HepG2 (cell line): Measurements from ENCODE around the gene FOXD3. TPM values are rescaled to one million over a fixed set of nuclear protein-coding genes. Genes with fewer than 3 reads are reported as not detected.

ENCODE experiments used
- ATAC-seq: fragments of 200-7000 bp; cut with Tn5 transposase; 3 replicates; pipeline ENCODE4 v1.9.1; 2020; ENCODE audit warnings: mild to moderate bottlenecking, moderate library complexity
- BruUV-seq: library from RNA; stranded (reverse); fragments of 400-500 nt; replicated peaks from 2 replicates; lab custom pipeline; 2021; lab: Mats Ljungman, UMichigan
- CTCF ChIA-PET: fragments of 300-600 bp; formaldehyde crosslinking; extraction: SDS; loops from one replicate; lab custom pipeline; 2021; ENCODE audit warnings: low total read pairs, inconsistent platforms, low intra/inter-chr PET ratio; lab: Yijun Ruan, JAX
- POLR2A ChIA-PET: fragments of 350-600 bp; sonication (Branson Sonifier 250); formaldehyde crosslinking; loops from one replicate; lab custom pipeline; 2020; ENCODE audit warnings: antibody characterized with exemption, inconsistent platforms; lab: Yijun Ruan, JAX
- DNase-seq: peaks from one replicate; pipeline ENCODE4 v3.0.0-alpha.2; 2015; ENCODE audit warnings: low spot score
- FAIRE-seq: peaks from 3 replicates; lab custom pipeline; 2011; peaks lifted over from hg19 to GRCh38; lab: Jason Lieb, UNC
- H2AFZ ChIP-seq: one replicate; pipeline ENCODE4 v1.6.1; 2011; ENCODE audit warnings: low read length, inconsistent platforms
- H3K27ac ChIP-seq: fragments of 300-600 bp; 3 replicates; pipeline ENCODE4 v1.8.0; 2011; ENCODE audit warnings: mixed run types, mild to moderate bottlenecking, mixed read lengths, low read length, inconsistent platforms; ENCODE audit not compliant: insufficient read depth; ENCODE audit errors: extremely low read length
- H3K27me3 ChIP-seq, 2 experiments: fragments of 200-600 bp in 1 of 2; 2 replicates in 1 of 2; 3 replicates in 1 of 2; pipeline versions ENCODE4 v1.6.0 to v1.8.0; 2011; ENCODE audit warnings: low read length in 2 of 2, mild to moderate bottlenecking in 2 of 2, moderate library complexity in 2 of 2, inconsistent platforms in 1 of 2; ENCODE audit not compliant: insufficient read depth in 2 of 2, control insufficient read depth in 1 of 2
- H3K36me3 ChIP-seq, 2 experiments: fragments of 200-600 bp in 1 of 2; replicated peaks in 1 of 2; 2 replicates in 1 of 2; 3 replicates in 1 of 2; pipeline versions ENCODE4 v1.5.1 to v1.8.0; 2011; ENCODE audit warnings: low read length in 2 of 2, inconsistent platforms in 1 of 2; ENCODE audit not compliant: insufficient read depth in 2 of 2, control insufficient read depth in 1 of 2
- H3K4me1 ChIP-seq: 2 replicates; pipeline ENCODE4 v1.5.1; 2012; ENCODE audit warnings: low read length, inconsistent platforms; ENCODE audit not compliant: insufficient read depth
- H3K4me2 ChIP-seq: 2 replicates; pipeline ENCODE4 v1.6.0; 2011; ENCODE audit warnings: low read depth, low read length, inconsistent platforms
- H3K4me3 ChIP-seq, 3 experiments: fragments of 200-600 bp in 1 of 3; sonication (generic), shearing (Covaris generic) in 1 of 3; replicated peaks in 1 of 3; 2 replicates each; pipeline ENCODE4 v1.5.1; 2011 to 2016; ENCODE audit warnings: low read length in 3 of 3, inconsistent platforms in 2 of 3, low read depth in 2 of 3, mild to moderate bottlenecking in 2 of 3, control low read depth in 1 of 3, mixed read lengths in 1 of 3; ENCODE audit not compliant: insufficient read depth in 1 of 3
- H3K79me2 ChIP-seq: one replicate; pipeline ENCODE4 v1.6.1; 2011; ENCODE audit warnings: low read length, inconsistent platforms; ENCODE audit not compliant: insufficient read depth
- H3K9ac ChIP-seq: 2 replicates; pipeline ENCODE4 v1.6.0; 2011; ENCODE audit warnings: mild to moderate bottlenecking, low read depth, low read length, inconsistent platforms; ENCODE audit not compliant: insufficient read depth
- H3K9me3 ChIP-seq: 2 replicates; pipeline ENCODE4 v1.5.1; 2012; ENCODE audit warnings: mild to moderate bottlenecking, low read length
- H4K20me1 ChIP-seq: 2 replicates; pipeline ENCODE4 v1.6.0; 2011; ENCODE audit warnings: inconsistent platforms, mild to moderate bottlenecking, low read length, moderate library complexity; ENCODE audit not compliant: insufficient read depth
- GATAD2A ChIP-seq: IDR thresholded peaks from 2 replicates; pipeline ENCODE4 v1.6.1; 2016
- GZF1 ChIP-seq: sonication (generic); formaldehyde crosslinking; IDR thresholded peaks from 2 replicates; pipeline ENCODE4 v1.5.1; 2020; ENCODE audit warnings: mild to moderate bottlenecking, missing genetic modification reagents
- KAT8 ChIP-seq: IDR thresholded peaks from 2 replicates; pipeline ENCODE4 v1.6.1; 2016; ENCODE audit warnings: missing genetic modification reagents, missing compliant biosample characterization
- WGBS: methylation state at CpG from one replicate; pipeline ENCODE4 v1.1.6; 2017; ENCODE audit warnings: low lambda C conversion rate; 5-methylcytosine and 5-hydroxymethylcytosine counted together
- in situ Hi-C: cut with HindIII; loops from 2 replicates; pipeline ENCODE4 v1.10.0; 2017; ENCODE audit warnings: low pct_unique_long_range_greater_than_20kb; ENCODE audit not compliant: extremely low pct_ligation_motif_present
- intact Hi-C: fragments of 100-400 bp; cut with micrococcal nuclease; formaldehyde crosslinking; loops from one replicate; pipeline ENCODE4 v1.10.0; 2022; ENCODE audit not compliant: unreplicated experiment
- polyA plus RNA-seq, 8 experiments: library from polyadenylated mRNA; depleted of rRNA in 3 of 8; stranded (reverse) in 7 of 8; unstranded in 1 of 8; fragments of >200 nt; fragmentation: Illumina TruSeq in 4 of 8; extraction: Trizol in 4 of 8; gene quantifications; 2 replicates each; pipeline versions ENCODE4 v1.2.1 to v1.2.3, GENCODE V29; 2011 to 2016; ENCODE audit warnings: low read depth in 4 of 8, missing spikeins in 1 of 8, mixed read lengths in 1 of 8; ENCODE audit not compliant: insufficient read depth in 1 of 8
- total RNA-seq, 5 experiments: library from RNA; depleted of rRNA; stranded (reverse); fragments of >200 nt; fragmentation: Illumina TruSeq; extraction: Trizol; gene quantifications; 2 replicates each; pipeline ENCODE4 v1.2.3, GENCODE V29; 2016; ENCODE audit warnings: low read depth in 1 of 5
- TF ChIP-seq, protein P1 (sequence below): sonication (generic); formaldehyde crosslinking; IDR thresholded peaks from 2 replicates; pipeline ENCODE4 v1.5.0; 2020; ENCODE audit warnings: mild to moderate bottlenecking, missing genetic modification reagents
- TF ChIP-seq, protein P2 (sequence below): sonication (generic); formaldehyde crosslinking; IDR thresholded peaks from 2 replicates; pipeline ENCODE4 v1.4.0; 2020; ENCODE audit warnings: missing genetic modification reagents

The FOXD3 gene
- total and polyA plus RNA-seq, 2 of the 13 experiments (the other 11 are each of a cell fraction or from before 2014, with no cell fraction given) = not detected

DNA sequence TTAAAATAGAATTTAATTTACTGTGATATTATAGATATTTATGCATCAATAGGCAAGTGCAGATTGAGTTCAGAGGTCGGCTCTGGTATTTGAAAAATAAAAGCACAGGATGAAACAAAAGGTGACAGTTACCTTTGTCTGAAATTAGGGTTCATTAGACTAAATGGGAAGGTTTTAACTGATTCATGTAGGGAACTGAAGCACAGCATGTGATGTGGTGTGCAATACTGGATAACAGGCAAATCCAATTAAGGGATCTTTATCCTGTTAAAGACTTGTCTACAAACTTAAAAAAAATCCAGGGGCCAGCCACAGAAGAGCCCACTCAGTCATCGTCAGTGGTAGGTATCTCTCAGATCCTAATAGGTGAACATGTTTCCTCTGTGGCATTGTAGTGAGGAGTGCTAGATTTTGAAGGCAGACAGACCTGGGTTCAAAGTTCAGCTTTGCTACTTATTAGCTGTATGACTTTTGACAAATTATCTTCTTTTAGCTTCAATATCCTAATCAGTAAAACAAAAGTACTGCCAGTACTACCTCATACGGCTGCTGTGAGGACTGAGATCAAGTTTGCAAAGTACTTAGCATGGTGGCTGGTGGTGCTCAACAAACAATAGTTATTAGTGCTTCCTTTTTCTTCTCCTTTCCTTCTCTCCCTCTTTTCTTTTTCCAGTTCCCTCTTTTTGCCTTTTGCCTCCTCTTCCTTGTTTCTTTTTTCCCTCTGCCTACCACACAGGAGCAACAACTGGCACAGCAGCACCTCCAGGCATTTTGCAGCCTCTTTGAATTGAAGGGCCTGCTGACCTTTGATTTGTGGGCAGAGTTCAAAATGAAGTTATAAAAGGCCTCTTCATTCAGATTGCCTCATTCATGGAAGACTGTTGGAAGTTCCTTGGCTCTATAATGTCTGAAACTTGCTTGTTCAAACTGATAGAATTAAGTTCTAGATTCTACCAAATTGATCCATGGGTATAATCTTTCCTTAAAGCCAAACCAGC is 44.9 kb upstream of the FOXD3 start:
- ChIA-PET CTCF (no interaction called here), POLR2A (no interaction called here)
- H4K20me1 ChIP-seq = no peaks in the 10 kb centered on the region
- FAIRE-seq (no peak), ATAC-seq (no peak), DNase-seq (no peak)
- intact Hi-C loops (no loop called here), in situ Hi-C loops (no loop called here)
- H3K9ac ChIP-seq = no peak overlapping the region
- H3K4me2 ChIP-seq = no peak overlapping the region
- H3K27me3 ChIP-seq = no peaks in the 10 kb centered on the region
- no peak overlapping the region for H3K27ac ChIP-seq
- H3K9me3 ChIP-seq = no peaks in the 10 kb centered on the region
- H3K79me2 ChIP-seq = no peaks in the 10 kb centered on the region
- no peak overlapping the region for H3K4me3 ChIP-seq
- H2AFZ ChIP-seq = no peak overlapping the region
- H3K36me3 ChIP-seq = no peaks in the 10 kb centered on the region
- peaks cover 9% of the 10 kb centered on the region for H3K4me1 ChIP-seq
- WGBS = 34% methylated on average over 3 of the region's 3 CpGs
- TF ChIP-seq GZF1 (no peak), KAT8 (CRISPR knock-in tag) (no peak), GATAD2A (CRISPR knock-in tag) (no peak)
- TF ChIP-seq, protein P1, sequence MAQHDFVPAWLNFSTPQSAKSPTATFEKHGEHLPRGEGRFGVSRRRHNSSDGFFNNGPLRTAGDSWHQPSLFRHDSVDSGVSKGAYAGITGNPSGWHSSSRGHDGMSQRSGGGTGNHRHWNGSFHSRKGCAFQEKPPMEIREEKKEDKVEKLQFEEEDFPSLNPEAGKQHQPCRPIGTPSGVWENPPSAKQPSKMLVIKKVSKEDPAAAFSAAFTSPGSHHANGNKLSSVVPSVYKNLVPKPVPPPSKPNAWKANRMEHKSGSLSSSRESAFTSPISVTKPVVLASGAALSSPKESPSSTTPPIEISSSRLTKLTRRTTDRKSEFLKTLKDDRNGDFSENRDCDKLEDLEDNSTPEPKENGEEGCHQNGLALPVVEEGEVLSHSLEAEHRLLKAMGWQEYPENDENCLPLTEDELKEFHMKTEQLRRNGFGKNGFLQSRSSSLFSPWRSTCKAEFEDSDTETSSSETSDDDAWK (CRISPR knock-in tag) = no peak
- TF ChIP-seq, protein P2, sequence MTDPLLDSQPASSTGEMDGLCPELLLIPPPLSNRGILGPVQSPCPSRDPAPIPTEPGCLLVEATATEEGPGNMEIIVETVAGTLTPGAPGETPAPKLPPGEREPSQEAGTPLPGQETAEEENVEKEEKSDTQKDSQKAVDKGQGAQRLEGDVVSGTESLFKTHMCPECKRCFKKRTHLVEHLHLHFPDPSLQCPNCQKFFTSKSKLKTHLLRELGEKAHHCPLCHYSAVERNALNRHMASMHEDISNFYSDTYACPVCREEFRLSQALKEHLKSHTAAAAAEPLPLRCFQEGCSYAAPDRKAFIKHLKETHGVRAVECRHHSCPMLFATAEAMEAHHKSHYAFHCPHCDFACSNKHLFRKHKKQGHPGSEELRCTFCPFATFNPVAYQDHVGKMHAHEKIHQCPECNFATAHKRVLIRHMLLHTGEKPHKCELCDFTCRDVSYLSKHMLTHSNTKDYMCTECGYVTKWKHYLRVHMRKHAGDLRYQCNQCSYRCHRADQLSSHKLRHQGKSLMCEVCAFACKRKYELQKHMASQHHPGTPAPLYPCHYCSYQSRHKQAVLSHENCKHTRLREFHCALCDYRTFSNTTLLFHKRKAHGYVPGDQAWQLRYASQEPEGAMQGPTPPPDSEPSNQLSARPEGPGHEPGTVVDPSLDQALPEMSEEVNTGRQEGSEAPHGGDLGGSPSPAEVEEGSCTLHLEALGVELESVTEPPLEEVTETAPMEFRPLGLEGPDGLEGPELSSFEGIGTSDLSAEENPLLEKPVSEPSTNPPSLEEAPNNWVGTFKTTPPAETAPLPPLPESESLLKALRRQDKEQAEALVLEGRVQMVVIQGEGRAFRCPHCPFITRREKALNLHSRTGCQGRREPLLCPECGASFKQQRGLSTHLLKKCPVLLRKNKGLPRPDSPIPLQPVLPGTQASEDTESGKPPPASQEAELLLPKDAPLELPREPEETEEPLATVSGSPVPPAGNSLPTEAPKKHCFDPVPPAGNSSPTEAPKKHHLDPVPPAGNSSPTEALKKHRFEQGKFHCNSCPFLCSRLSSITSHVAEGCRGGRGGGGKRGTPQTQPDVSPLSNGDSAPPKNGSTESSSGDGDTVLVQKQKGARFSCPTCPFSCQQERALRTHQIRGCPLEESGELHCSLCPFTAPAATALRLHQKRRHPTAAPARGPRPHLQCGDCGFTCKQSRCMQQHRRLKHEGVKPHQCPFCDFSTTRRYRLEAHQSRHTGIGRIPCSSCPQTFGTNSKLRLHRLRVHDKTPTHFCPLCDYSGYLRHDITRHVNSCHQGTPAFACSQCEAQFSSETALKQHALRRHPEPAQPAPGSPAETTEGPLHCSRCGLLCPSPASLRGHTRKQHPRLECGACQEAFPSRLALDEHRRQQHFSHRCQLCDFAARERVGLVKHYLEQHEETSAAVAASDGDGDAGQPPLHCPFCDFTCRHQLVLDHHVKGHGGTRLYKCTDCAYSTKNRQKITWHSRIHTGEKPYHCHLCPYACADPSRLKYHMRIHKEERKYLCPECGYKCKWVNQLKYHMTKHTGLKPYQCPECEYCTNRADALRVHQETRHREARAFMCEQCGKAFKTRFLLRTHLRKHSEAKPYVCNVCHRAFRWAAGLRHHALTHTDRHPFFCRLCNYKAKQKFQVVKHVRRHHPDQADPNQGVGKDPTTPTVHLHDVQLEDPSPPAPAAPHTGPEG (CRISPR knock-in tag) = no peak
- no TSS peak for BruUV-seq
